ENCODE results near the gene ANKRD40.
"Not testable (repeated sequence)": the region's sequence is repeated elsewhere in the genome, so short reads cannot be mapped to it uniquely, and the experiment has no call there.

Gene ANKRD40

DNA sequence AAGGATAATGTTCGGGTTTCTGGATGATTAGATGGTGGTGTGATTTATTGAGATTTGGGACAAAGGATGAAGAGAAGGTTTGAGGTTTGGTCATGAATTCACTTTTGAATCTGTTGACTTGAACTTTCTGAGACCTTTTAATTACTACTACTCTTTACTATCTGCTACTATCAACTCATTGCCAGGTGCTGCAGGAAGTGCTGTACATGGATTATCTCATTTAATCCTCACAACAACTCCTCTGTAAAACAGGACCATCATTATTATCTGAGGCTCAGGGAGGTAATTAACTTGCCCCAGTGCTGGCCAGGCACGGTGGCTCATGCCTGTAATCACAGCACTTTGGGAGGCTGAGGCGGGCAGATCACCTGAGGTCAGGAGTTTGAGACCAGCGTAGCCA is 2.9 kb upstream of the ANKRD40 start:
- no peak for DNase-seq (ENCODE audit: low read depth in 2 of 2)

DNA sequence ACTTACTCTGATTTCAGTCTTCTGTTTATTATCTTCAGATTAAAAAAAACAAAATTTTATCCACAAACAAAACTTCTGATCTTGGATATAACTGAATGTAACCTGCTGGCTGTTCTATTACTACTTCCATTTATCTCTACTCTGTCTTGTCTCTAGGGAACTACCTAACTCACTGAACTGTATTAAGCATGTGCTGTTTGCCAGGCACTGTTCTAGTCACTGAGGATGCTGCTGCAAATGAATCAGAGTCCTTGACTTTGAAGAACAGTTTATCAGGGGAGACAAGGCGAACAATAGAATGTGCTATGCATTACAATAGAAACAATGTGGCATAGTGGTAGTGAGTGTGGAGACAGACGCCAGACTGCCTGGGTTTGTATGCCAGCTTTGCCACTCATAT is 2.3 kb upstream of the ANKRD40 start:
- DNase-seq (ENCODE audit: low read depth in 2 of 2) = no peak

DNA sequence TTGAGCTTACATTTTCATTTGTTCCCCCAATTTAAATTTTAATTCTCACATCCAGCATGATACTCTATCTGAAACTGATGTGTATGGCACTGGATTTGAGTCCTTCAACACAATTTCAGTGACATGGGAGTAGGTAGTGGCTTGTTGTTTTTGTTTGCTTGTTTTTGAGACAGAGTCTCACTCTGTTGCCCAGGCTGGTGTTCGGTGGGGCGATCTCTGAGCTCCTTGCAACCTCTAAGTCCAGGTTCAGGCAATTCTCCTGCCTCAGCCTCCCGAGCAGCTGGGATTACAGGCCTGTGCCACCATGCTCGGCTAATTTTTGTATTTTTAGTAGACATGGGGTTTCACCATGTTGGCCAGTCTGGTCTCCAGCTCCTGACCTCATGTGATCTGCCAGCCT is 1.3 kb upstream of the ANKRD40 start:
- DNase-seq (ENCODE audit: low read depth in 2 of 2) = not testable (repeated sequence)

DNA sequence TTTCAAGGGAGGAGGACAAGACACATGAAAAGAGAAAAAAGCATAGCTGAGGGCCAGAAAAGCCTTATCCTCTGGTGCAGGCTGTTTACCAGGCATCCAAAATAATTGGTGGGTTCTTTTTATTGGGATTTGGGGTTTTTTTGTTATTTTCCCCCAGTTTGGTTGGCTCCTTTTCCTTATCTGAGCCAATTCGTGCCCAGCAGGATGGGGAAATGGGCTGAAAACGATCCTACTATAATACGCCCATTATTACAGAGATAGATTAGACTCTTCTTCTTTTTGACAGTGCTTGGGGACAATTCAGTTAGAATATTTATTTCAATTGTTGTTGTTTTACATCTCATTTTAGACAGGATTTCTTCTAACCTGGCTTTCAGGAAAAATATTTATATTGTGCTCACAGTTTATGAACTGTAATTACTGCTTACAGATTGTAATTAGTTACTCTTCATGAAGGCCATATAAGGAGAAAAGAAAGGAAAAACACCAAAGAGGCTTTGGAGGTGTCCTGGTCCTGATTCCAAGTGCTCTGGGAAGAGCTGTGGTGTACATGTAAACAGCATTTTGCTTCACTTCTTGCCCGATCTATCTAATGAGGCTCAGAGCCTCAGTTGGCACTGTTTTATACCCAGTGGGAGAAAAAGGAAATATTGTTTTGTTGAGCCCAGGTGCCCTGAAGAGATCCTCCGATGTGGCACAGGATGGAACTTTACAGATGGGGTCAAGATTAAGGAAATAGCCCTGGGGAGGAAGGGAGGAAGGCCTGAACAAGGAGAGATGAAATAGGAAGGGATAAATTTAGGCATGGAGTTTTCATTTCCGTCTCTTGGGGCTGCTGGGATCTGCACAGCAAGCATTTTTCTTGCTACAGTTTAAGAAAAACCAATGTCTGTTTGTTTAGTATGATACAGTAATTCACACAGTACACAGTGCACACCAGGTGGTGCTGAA is 611 bp upstream of the ANKRD40 start:
- DNase-seq (ENCODE audit: low read depth in 2 of 2) = no peak

DNA sequence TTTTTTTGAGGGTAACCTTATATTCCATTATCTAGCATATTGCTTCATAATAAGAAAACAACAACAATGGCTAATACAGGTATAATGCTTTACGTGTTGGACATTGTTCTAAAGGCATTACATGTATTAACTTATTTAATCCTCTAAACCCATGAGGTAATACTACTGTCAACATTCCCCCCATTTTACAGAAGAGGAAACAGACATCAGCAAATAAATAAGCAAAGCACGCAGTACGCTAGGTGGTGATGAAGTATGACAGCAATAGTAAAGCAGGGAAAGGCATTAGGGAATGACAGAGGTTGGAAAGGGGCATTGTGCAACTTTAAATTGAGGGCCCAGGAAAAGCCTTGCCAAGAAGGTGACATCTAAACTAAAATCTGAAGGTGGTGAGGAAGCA is 4.6 kb downstream of the ANKRD40 start:
- no peak for DNase-seq (ENCODE audit: low read depth in 2 of 2)

DNA sequence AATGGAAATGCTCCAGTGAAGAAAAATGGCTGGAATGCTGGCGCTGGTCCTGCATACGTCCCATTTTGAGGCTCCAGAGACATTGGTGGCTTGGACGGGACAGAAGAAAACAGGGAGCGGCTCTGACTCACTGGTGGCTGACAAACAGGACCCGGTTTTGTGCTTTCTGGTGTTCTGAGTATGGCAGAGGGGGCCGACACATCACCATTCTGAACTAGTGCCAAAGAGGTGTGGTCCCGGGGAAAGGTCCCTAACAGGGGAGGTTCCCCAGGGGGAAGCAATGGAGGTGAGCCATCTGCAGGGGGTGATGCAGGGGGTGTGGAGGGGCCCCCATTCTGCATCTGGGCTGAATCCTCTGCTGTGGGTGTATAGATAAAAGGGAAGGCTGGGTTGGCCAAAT is 8.3 kb downstream of the ANKRD40 start:
- DNase-seq (ENCODE audit: low read depth in 2 of 2) = no peak

DNA sequence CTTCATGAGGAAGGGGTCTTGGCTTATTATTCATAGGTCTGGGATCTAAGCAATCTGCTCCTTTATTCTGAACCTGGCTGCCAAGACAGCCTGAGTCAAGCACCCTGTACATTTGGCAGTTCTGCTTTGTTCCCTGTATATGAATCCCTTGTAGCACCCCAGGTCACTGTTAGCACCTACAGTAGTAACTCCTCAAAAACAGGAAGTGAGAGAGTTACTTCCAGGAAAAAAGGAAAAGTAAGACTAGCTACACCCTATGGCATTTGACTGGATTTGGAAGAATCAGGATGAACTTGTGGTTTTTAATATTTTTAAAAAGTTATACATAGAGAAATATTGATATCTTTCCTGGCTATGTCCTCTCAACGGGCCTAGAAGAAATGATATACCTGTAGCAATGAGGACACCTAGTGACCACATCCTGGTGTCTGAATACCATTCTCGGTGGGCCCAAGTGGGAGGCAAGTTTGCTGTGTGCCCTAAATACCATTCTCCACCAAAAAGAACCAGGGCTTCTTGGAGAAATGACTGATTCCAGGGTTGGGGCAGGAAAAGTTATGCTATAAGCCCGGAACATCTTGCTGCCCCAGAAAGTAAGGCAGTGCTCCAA is 9.9 kb downstream of the ANKRD40 start:
- no peak for DNase-seq (ENCODE audit: low read depth in 2 of 2)

DNA sequence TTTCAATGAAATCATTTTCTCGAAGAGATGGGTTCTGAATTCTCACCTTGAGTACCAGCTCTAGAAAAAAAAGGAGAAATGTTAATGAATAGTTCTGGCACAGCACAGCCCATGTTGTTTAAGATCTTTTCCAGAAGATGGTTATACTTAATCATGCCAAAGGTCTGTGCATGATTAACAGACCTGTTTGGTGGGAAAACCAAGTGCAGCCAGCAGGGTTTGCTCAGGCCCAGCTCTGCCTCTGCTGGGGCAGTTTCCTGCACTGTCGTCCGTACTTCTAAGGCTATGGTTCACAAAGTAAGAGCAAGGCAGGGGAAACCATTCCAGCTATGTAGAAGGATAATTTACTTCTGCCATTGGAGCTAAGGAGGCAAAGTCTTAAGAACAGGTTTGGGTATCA is 10.7 kb downstream of the ANKRD40 start:
- DNase-seq (ENCODE audit: low read depth in 2 of 2) = no peak

DNA sequence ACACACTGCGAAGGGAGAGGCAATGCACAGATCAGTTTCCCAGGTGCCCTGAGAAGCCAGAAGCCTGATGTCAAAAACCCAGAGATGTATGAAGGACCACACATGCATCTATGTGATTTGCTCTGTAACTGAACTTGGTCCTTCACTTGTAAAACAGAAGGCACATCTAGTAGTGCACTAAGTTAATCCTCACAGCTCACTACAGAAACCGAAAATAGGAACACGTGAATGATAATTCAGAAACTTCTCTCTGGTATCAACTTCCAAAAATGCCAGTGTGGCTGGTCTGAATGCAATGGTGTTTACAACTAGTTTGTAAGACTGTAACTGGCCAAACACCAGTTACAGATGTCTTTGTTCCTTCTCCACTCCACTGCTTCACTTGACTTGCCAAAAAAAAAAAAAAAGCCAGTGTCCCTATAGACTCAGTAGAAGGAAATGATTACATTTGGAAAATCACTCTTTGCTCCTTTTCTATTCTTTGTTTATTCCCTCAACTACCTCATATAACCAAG is 11.3 kb downstream of the ANKRD40 start:
- DNase-seq (ENCODE audit: low read depth in 2 of 2) = no peak

DNA sequence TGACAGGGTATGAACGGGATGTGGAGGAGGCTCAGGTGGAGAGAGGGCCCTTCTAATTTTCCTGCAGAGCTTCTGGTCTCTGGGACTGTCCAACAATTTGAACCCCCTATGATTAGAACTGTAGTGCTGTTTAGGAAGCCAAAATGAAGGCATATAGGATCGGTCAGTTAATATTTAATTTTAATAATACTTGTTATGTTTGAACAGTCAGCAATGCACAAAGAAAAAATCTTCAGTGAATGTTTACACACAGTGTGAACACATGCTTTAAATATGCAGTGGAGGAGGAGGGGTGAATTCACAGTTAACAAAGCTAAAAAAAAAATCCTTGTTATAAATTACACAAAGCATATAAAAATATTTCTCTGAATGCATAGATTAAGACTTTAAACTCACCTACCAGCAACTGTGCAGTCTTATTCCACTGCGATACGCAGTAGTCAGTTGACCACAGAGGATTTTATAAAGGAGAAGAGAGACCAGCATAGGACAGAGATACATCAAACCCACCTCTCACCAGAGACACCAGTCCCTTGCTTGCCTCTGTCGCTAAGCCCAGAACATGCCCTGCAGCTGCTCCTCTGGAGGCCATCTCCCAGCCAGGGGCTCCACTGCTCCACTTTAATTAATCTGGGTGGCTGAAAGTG is 14.6 kb downstream of the ANKRD40 start:
- no peak for DNase-seq (ENCODE audit: low read depth in 2 of 2)

DNA sequence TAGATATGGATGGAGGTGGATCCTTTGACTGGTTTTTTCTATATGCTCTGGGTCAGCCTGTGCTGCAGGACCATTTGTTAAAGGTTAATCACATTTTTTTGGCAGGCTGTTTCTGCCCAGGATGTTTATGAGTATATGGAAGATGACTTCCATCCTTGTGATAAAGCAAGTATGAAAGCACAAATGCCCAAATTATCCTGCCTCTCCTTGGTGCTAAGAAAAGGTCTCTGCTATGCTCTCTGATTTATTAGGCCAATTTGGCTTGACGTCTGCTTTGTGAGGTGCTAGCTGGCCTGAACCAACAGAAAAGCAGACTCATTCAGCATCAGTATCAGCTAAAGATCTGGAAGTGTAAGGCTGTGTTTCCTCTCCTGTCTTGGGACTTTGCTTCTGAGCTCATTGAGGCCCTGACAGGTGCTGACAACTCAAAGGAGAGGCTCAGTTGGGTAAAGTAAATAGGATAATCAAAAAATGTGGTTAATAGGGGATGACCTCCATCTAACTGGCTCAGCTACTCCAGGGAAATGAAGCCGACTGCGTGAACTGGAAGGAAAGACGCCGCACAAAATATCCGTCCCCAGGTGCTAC is 15.2 kb downstream of the ANKRD40 start:
- DNase-seq (ENCODE audit: low read depth in 2 of 2) = no peak

DNA sequence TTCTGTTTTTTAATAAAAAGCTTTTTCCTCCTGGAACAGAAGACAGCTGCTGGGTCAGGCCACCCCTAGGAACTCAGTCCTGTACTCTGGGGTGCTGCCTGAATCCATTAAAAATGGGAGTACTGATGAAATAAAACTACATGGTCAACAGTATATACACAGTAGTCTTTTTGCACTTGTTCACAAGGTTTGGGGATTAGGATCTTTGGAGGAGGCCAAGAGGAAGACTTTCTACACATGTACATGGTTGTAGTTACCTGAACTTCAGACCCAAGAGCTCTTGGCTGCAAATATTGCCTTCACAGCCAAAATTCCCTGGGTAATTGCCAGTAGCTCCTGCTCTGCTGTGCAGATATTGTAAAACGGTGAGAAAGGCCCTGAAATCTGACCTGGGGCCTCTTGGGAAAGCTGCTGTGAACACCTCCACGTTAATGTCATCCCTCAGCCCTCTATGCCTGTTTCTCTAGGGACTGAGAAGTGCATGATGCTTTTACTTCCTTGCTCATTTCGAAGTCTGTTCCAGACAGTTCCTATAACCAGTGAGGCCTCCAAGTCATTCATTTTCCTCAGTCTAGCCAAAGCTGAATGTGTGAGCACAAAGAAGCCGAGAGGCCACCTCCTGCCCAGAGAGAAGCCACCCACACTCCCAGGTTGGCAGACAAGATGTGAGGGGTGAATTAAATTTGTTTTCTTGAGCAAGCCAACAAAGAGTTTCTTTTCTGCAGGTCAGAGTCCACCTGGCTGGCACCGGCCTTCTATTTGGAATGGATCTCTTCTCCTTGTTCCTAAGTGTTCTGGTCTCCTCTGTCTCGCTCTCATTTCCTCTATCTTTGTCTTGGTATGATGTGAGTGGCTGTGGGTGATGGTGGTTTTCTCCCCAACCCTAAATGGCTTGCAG is 15.9 kb downstream of the ANKRD40 start:
- no peak for DNase-seq (ENCODE audit: low read depth in 2 of 2)

DNA sequence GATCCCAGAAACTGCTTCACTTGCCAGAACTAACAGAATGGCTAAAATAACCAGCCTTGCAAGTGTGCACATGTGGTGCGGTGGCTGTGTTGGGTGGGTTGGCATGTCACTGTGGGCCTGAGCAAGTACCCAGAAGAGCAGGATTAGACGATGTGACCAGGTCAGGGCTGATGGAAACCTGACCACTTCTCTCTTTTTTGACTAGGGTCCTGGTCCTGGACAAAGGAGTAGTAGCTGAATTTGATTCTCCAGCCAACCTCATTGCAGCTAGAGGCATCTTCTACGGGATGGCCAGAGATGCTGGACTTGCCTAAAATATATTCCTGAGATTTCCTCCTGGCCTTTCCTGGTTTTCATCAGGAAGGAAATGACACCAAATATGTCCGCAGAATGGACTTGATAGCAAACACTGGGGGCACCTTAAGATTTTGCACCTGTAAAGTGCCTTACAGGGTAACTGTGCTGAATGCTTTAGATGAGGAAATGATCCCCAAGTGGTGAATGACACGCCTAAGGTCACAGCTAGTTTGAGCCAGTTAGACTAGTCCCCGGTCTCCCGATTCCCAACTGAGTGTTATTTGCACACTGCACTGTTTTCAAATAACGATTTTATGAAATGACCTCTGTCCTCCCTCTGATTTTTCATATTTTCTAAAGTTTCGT is 16.7 kb downstream of the ANKRD40 start:
- DNase-seq (ENCODE audit: low read depth in 2 of 2) = no peak

DNA sequence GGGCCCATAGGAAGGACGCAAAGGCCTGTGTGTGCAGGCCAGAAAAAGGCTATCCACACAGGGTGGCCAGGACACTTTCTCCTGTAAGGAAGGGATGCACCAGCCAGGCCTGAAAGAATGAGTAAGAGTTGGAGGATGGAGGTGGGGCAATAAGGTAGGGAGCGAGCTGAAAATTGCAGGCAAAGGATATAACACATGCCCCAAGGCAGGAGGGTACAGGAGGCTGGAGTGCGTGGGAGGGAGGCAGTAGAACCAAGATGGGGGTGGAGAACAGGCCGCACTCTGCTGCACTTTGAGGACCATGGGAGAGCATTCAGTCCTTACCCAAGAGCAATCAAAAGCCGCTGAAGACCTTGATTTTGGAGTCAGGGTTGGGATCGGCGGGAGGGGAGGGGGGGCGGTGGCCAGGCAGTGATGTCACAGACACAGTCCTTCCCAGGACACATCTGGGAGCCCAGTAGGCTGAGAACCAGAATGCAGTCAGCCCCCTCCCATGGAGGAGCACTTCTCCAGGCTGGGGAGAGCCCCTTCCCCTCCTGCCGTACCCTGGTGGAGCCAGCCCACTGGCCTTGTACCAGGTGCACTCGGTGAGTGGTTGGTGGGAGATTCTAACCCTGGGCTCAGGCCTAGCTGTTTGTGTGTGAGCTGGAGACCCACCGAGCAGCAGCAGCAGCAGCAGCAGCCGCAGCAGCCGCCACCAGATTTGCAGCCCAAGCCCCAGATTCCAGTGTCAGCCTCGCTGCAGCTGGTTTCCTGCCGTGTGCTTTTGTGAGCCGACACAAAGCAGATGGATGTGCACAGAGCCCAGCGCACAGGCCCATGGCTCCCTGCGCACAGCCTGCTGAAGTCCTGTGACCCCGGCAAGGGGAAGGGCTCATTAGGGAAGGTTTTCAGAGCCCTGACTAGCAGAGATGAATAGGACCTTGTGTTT is 17.5 kb downstream of the ANKRD40 start:
- no peak for DNase-seq (ENCODE audit: low read depth in 2 of 2)

DNA sequence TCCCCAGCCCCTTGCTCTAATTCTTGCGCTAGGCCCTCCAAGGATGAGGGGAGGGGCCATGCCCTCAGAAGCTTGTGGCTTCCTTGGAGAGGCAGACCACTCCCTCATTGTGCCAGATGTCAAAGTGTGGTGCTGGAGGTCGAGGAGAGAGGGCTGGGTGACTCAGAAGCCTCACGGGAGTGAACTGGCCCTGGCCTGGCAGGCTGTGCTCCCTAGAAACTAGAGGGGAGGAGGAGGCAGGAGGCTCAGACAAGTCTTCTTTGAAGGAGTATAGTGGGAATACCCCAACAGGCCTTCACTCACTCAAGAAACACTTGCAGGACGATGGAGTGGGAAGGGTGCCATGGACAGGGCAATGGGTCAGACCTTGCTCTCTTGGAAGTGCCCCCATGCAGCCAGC is 18.5 kb downstream of the ANKRD40 start:
- no peak for DNase-seq (ENCODE audit: low read depth in 2 of 2)

DNA sequence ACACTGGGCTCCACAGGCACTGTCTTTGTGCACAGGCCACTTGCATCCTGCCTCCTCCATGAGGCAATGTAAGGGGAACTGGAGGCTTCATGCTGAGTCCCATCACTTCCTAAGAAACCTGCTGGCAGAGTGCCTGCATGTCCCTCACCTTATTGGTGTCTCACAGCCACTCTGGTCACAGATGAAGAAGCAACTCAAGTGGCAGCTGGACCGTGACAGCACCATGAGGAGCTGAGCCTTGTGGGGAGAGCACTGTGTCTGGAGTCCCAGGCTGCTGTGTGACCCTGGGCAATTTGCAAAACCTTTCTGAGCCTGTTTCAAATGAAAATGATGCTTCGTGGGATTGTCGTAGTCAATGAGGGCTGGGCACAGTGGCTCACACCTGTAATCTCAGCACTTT is 19.5 kb downstream of the ANKRD40 start:
- no peak for DNase-seq (ENCODE audit: low read depth in 2 of 2)

DNA sequence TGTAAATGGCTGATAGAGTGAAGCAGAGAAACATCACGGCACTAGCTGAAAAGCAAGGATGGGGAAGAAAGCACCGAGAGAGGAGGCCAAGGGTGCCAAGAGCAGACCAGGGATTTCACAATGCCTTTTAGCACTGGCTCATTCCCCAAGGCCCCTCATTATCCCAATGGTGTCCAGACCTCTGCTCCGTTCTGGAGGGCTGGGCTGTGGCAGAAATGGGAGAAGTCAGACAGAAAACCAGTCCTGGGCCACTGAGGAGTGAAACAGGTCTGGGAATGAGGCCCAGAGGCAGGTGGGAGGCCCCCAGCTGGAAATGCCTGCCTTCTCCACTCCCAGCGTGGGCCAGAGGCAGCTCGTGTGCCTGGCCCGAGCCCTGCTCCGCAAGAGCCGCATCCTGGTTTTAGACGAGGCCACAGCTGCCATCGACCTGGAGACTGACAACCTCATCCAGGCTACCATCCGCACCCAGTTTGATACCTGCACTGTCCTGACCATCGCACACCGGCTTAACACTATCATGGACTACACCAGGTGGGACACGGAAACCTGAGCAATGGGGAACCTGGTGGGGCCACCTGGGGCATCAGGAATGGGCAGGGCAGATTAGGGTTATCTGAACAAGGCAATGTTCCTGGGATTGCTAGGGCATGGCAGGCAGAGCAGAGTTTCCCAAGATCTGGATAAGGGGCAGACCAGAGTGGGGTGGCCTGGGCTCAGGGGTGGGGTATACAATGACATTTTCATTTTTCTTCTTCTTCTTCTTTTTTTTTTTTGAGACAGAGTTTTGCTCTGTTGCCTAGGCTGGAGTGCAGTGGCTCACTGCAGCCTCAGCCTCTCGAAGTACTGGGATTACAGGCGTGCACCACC is 20.3 kb downstream of the ANKRD40 start:
- DNase-seq (ENCODE audit: low read depth in 2 of 2) = no peak

DNA sequence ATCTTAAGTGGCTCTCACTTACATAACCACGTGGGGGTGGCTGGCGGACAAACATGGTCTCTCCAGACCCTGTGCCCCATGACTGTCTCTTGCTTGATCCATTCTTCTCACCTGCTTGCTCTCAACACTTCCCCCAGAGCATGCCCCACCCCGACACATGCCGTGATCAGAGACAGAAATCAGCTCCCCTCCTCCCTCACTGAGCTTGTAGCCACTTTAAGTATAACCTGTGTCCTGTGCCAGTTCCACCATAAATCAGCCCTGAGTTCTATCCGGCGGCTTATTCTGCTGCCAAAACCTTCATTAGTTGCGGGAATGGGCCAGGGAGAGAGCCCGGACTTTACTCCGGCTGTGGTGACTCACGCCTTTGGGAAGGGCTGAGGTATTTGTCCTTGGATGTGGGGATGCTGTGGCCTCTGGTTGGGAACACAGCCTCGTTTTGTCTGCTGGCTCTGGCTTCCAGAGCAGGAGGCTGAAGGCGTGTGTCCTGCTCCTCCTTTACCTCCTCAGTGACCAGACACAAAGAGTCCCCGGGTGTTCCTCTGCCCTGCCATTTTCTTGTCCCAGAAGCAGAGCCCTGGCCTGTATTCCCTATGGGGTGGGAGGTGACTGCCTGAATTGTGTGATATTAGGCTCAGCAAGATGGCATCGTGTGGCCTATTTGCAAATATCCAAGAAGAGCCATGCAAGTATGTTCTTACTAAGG is 21.1 kb downstream of the ANKRD40 start:
- DNase-seq (ENCODE audit: low read depth in 2 of 2) = no peak
